GM19372 (cell line): ENCODE results near the gene CLEC4M.
"Not testable (repeated sequence)": the region's sequence is repeated elsewhere in the genome, so short reads cannot be mapped to it uniquely, and the experiment has no call there.

Experiments
- ATAC-seq: cut with Tn5 transposase; IDR thresholded peaks from one replicate; pipeline ENCODE4 v1.9.1; 2021; ENCODE audit warnings: mild to moderate bottlenecking, low read depth, moderate library complexity; ENCODE audit not compliant: unreplicated experiment

Gene CLEC4M

DNA sequence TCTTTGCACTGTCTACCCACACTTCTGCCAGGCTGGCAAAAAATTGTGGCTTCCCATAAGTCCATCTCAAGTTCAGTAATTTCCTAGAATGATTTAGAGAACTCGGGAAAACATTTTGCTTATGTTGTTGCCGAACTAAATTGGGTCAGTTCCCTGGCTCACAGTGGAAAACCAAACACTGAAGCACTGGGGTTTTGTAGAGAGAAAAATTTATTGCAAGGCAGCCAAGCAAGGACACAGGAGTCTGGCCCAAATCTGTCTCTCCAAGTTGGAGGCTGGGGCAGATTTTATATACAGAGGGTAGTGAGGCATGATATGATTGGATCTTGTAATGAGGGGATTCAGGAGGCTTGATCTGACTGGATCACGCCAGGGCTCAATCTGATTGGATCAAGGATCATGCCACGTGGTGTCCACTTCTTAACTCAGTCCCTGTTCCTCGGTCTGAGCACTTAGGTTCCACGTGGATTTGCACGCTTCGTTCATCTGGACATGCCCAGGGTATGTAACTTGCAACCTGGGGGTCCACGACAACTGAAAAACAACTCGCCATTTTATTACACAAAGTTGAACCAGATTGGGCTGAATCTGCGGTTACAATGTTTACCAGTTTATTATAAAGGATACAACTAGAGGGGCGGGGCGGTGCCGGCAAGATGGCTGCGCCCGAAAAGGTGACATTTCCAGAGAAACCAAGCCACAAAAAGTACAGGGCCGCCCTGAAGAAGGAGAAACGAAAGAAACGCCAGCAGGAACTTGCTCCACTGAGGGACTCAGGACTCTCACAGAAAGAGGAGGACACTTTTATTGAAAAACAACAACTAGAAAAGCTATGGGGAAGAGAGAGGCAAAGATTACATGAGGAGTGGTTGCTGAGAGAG, 23.0 kb upstream of the CLEC4M start:
- no peak for ATAC-seq

DNA sequence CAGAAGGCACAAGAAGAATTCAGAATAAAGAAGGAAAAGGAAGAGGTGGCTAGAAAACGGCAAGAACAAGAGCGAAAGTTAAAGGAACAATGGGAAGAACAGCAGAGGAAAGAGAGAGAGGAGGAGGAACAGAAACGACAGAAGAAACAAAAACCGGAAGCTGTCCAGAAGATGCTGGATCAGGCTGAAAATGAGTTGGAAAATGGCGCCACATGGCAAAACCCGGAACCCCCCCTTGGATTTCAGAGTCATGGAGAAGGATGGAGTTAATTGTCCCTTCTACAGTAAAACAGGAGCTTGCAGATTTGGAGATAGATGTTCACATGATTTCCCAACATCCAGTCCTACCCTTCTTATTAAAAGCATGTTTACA, 22.4 kb upstream of the CLEC4M start:
- ATAC-seq: no peak

DNA sequence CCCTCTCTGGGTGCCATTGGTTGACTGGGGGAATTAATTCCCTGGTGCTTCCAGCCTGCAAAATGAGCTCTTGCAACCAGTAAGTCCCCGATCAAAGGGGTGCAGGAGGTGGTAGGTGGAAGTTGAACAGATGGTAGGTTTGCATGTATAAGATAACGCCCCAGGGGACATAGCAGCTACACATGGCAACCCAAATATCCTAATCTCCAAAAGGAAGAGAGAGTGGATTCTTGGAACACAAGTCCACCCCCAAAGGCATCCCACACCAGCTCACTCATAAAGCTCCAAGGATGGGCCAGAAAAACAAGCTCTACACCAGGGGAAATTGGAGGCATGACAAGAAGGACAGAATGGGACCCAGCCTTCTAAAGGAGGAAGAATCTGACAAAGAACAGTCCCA, 20.5 kb upstream of the CLEC4M start:
- no peak for ATAC-seq

DNA sequence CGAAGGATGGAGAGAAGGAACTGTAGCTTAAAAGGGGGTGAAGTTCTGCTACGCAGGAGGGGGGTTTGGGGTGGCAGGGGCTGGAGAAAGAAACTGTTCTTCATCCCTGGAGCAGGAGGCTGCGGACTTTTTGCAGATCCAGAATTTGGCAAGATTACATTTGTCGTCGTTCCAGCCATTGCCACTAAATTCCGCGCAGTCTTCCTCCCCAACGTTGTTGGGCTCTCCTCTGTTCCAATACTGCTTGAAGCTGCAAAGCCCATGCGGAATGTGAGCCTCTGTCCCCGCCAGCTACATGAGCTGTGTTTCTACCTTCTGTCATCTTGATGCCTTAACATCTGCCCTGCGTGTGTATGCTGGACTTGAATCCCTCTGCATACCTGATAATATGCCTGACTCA, 20.1 kb upstream of the CLEC4M start:
- ATAC-seq: no peak

DNA sequence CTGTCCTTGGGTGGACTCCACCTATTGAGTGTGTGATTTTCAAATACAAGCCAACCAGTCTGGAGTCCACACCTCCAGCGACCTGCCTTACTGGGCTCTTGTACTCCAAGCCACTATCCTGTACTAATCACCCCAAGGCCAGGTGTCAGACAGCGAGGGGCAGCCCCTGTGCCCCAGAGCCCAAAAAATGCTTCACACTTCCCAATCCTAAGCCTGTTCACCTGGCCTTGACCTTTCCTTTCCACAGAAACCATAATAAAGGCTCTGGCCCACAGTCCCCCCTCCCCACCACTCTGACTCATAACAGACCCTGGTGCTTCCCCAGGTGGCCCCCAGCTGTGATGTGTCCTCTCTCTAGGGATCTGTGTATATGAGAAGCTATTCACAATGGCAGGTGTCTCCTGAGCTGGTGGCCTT, 19.6 kb upstream of the CLEC4M start:
- ATAC-seq: no peak

DNA sequence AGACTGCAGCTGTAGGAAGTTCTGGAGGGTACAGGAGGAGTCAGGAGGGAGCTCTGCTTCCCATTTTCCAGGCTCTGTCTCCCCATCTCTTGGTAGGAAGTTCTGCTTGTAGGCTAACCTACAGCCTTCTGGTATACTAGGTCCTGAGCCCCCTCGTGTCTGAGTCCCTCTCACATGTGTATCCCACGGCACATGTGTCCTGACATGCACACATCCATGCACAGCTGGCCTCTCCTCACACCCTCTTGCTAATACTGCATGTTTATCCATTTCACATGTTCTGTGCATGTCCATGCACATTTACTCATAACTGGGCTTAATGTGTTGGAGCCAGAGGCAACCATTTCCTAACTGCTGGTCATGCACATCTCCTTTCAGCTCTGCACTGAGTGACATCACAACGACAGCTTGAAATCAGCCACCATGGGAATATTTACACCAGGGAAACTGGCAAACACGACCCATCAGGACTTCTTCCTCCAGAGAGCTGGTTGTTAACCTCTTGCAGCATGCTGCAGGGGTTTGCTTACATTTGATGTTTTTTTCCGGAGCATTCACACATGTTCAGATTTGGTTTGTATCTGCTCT, 18.8 kb upstream of the CLEC4M start:
- no peak for ATAC-seq

DNA sequence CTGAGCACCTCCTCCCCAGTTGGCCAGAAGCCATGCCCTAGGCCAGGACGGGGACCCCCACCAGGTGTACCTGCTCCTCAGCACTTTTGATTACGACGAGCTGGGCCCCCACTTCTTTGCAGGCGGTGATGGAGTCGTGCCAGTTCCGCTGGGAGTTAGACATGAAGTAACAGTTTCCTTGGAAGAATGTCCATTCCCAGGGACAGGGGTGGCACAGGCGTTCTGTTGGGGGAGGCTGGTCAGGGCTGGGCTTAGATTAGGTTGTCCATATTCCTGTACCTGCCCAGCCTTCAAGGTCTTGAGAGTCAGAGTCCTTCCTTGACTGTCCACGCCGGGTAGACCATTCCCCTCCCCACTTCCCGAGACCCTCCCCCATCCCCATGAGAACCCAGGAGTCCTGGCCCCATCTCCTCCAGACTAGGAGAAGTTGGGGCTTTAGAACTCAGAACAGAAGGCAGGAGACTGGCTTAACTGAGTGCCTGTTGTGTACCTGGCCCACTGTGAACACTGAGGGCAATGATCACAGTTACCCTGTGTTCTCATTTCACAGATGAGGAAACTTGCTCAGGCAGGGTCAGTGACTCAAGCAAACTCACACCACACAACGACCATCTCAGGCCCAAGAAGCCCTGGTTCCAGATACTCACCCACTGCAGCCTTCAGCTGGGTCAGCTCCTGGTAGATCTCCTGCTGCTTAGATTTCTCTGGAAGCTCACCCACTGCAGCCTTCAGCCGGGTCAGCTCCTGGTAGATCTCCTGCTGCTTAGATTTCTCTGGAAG, 18.0 kb upstream of the CLEC4M start:
- no peak for ATAC-seq

DNA sequence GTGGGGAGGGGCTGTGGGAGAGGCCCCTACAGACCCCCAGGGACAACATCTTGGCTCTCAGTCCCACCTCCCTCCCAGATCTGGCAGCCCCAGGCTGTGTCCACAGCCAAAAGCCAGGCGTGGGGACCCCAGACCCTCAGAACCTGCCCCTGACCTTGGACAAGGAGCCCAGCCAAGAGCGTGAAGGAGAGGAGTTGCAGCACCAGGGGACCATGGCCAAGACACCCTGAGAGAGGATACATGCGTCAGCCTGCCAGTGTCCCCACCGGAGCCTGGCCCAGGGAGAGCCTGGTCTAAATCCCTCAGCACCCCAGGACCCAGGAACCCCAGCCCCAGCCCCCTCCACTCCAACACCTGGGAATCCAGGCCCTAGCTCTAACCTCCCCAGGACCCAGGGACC, 16.7 kb upstream of the CLEC4M start:
- not testable (repeated sequence) for ATAC-seq

DNA sequence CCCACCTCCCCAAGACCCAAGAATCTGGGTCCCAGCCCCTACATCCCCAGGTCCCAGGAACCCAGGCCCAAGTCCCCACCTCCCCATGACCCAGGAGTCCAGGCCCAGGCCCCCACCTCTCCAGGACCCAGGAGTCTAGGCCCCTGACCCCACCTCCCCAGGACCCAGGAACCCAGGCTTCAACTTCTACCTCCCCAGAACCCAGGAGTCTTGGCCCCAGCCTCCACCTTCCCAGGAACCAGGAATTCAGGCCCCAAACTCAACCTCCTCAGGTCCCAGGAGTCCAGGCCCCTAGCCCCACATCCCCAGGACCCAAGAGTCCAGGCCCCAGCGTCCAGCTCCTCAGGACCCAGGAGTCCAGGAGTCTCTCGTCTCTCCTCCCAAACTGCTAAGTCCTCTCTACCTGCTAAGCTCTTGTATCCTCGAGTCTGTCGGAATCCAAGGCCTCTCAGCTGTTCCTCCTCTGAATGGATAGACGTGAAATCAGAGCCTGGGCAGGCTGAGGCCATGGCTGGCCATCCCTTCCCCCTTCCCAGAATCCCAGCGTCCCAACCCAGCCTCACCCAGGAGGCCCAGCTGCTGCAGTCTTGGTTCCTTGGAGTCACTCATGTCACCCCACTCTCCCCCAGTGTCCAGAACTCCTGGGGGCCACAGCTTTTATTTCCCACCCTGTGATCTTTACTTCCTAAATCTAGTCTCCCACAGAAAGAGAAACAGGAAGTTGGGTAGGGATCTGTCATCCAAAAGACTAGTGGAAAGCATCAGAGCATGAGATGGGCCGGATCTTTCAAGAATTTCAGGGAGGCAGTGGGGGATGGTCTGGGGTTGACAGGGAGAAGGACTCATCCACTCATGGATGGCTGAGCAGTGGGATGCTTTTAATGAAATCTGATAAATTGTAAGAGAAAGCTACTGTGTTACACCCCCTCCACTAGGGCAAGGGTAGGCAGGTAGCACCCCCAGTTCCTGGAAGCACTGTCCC, 15.8 kb upstream of the CLEC4M start, which contains the start of gene CD209:
Gene CD209 (minus strand): TSS at position 632 of the 982 bp plus-strand sequence. CDS start 23 bp downstream, at position 609.
- ATAC-seq: no peak

DNA sequence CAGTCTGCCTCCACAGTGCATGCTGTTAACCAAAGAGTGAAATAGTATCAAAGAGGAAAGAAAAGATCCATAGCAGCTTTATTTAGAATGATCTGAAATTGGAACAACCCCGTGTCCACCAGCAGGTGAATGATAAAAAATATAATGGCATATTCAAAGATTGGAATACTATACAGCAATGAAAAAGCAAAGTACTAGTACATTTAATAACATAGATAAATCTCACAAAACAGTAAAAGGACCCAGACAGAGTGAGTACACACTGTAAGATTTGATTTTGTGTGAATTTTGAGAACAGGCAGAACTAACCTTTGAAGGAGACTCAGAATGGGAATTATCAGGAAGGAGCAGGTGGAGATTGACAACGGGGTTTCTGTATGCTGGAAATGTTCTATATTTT, 14.9 kb upstream of the CLEC4M start:
- ATAC-seq: no peak

DNA sequence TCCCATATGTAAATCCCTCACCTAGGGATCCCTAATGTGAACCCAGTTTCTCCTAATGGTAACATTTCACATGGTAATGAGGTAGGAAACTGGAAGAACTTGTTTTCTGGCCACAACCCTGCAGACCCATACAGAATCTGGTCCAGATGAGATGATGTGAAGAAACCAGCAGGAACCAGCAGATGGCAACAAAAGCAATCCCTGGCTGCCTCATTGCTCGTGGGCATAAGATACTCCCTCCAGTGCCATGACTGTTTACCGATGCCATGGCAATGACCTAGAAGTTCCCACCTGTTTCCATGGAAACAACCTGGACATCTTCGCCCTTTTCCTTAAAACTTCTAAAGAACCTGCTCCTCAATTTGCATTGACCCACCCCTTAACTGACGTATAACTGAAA, 14.3 kb upstream of the CLEC4M start:
- ATAC-seq: no peak

DNA sequence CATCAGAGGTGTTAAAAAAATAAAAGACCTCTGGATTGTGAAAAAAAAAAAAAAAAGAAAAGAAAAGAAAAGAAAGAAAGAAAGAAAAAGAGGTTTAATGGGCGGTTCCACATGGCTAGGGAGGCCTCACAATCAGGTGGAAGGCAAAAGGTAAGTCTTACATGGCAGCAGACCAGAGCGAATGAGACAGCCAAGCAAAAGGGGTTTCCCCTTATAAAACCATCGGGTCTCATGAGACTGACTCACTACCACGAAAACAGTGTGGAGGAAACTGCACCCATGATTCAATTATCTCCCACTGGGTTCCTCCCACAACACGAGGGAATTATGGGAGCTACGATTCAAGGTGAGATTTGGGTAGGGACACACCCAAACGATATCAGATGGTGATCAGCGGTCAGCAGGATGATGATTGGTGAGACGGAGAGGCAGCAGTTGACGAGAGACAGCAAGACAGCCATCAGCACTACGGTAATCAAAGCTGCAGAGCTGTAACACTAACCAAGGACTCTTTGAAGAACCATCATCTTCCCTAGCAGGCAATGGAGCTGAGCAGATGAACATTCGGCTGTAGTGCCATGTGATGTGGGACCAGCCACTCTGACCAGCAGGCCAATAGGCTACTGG, 11.8 kb upstream of the CLEC4M start:
- no peak for ATAC-seq

DNA sequence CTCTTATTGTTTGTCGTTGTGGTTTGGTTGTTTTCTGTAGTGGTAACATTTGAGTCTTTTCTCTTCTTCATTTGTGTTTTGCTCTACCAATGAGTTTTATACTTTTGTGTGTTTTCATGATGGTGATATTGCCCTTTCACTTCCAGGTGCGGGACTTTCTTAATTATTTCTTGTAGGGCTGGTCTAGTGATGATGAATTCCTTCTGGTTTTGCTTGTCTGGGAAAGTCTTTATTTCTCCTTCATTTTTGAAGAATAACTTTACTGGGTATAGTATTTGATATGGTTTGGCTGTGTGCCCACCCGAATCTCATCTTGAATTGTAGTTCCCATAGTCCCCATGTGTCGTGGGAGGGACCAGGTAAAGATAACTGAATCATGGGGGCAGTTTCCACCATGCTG, 6.8 kb upstream of the CLEC4M start:
- no peak for ATAC-seq

DNA sequence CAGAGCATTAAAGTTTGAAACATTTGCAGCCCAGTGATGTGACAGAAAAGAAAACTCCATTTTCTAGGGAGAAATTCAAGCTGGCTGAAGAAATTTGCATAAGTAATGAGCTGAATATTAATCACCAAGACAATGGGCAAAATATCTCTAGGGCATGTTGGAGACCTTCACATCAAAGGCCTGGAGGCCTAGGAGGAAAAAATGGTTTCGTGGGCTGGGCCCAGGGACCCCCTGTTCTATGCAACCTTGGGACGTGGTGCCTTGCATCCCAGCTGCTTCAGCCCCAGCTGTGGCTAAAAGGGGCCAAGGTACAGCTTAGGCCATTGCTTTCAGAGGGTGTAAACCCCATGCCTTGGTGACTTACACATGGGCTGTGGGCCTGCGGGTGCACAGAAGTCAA, 5.7 kb upstream of the CLEC4M start:
- ATAC-seq: no peak

DNA sequence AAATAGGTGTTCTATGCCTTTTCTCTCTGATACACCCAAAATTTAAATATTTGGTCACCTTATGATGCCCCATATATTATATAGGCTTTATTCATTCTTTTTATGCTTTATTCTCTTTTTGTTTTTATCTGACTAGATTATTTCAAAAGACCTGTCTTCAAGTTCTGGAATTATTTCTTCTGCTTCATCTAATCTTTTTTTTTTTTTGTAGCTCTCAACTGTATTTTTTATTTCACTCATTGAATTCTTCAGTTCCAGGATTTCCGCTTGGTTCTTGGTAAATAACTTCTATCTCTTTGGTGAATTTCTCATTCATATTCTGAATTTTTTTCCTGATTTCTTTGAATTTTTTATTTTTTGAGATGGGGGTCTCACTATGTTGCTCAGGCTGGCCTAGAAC, 3.9 kb upstream of the CLEC4M start:
- ATAC-seq: no peak

DNA sequence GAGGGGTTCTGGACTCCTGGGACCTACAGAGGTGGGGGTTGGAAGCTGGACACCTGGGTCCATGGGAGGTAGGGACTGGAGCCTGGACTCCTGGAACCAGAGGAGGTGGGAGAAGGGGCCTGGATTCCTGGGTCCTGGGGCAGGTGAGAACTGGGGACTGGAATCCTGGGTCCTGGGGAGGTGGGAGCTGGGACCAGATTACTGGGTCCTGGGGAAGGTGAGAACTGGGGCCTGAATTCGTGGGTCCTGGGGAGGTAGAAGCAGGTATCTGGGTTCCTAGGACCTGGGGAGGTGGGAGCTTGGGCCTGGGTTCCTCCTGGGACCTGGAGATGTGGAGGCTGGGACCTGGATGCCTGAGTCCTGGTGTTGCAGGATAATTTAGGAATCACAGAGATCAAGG, 653 bp downstream of the CLEC4M start:
- ATAC-seq: no peak

DNA sequence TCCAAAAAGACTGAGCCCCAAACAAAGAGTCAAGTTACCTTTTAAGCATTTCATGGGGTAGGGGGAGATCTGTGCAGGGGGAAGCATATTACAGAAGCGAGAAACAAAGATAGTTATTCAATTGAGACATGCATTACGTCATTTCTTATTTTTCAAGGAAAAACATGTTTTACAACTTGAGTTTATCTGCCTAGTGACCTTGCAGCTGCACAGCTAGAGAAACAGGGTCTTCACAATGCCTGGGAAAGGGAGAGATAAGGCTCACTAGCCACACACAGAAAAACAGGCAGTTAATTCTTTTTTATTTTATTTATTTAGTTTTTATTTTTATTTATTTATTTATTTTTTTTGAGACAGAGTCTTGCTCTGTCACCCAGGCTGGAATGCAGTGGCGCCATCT, 1.1 kb downstream of the CLEC4M start:
- not testable (repeated sequence) for ATAC-seq

DNA sequence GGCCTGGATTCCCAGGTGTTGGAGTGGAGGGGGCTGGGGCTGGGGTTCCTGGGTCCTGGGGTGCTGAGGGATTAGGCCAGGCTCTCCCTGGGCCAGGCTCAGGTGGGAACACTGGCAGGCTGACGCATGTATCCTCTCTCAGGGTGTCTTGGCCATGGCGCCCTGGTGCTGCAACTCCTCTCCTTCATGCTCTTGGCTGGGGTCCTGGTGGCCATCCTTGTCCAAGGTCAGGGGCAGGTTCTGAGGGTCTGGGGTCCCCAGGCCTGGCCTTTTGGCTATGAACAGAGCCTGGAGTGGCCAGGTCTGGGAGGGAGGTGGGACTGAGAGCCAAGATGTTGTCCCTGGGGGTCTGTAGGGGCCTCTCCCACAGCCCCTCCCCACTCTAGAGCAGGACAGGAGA, 2.0 kb downstream of the CLEC4M start:
- ATAC-seq: not testable (repeated sequence)

DNA sequence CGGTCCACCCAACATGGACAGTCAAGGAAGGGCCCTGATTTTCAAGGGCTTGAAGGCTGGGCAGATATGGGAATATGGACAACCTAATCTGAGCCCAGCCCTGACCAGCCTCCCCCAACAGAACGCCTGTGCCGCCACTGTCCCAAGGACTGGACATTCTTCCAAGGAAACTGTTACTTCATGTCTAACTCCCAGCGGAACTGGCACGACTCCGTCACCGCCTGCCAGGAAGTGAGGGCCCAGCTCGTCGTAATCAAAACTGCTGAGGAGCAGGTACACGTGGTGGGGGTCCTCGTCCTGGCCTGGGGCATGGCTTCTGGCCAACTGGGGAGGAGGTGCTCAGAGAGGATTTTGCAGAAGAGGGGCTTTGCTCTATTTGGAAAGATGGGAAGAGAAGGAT, 3.5 kb downstream of the CLEC4M start:
- no peak for ATAC-seq

DNA sequence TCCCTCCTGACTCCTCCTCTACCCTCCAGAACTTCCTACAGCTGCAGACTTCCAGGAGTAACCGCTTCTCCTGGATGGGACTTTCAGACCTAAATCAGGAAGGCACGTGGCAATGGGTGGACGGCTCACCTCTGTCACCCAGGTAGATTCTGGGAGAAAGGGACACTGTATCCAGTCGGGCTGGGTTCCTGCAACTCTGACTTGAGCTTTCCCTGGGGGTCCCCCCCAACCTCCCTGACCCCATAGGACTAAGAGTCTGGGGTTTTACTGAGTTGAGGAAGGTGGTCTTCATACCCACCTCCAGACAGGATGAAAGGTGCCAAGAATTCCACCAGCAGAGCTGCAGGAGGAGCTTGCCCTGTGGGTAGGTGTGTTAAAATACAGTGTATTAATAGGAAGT, 4.4 kb downstream of the CLEC4M start:
- no peak for ATAC-seq
